K562 (cell line): ENCODE data around the gene PCCA. TPM values are rescaled to one million over a fixed set of nuclear protein-coding genes. Genes with fewer than 3 reads are reported as not detected.

Experiments
- ATAC-seq: fragments of 200-7000 bp; cut with Tn5 transposase; 3 replicates; pipeline ENCODE4 v1.9.1; 2020; ENCODE audit warnings: moderate library complexity
- BruUV-seq: library from RNA; stranded (reverse); fragments of 400-500 nt; replicated peaks from 2 replicates; lab custom pipeline; 2021; lab: Mats Ljungman, UMichigan
- CTCF ChIA-PET: fragments of 300-600 bp; formaldehyde crosslinking; extraction: SDS; loops from one replicate; lab custom pipeline; 2021; ENCODE audit warnings: low intra/inter-chr PET ratio; lab: Yijun Ruan, JAX
- POLR2A ChIA-PET: fragments of 300-600, 350-650 bp; sonication (Branson Sonifier 250); formaldehyde crosslinking; extraction: SDS; loops from one replicate; lab custom pipeline; 2021; ENCODE audit warnings: antibody characterized with exemption, inconsistent platforms; lab: Yijun Ruan, JAX
- DNase-seq, 4 experiments: peaks; one replicate each; pipeline versions ENCODE4 v3.0.0 to v3.0.0-alpha.2; 2011 to 2018; ENCODE audit warnings: low spot score in 3 of 4, mixed read lengths in 3 of 4; ENCODE audit errors: extremely low read depth in 1 of 4
- FAIRE-seq: peaks from 2 replicates; lab custom pipeline; 2011; peaks lifted over from hg19 to GRCh38; lab: Jason Lieb, UNC
- H2AFZ ChIP-seq: 2 replicates; pipeline ENCODE4 v1.6.0; 2011; ENCODE audit warnings: low read depth, low read length, control low read depth, inconsistent platforms
- H3K27ac ChIP-seq: fragments of 200-600 bp; 3 replicates; pipeline ENCODE4 v1.8.0; 2011; ENCODE audit warnings: low read depth, mild to moderate bottlenecking, control low read depth, inconsistent platforms, low read length, moderate library complexity, mixed read lengths; ENCODE audit errors: extremely low read depth
- H3K27me3 ChIP-seq, 2 experiments: fragments of 300-600 bp in 1 of 2; 2 replicates in 1 of 2; 3 replicates in 1 of 2; pipeline versions ENCODE4 v1.6.0 to v1.8.0; 2011; ENCODE audit warnings: inconsistent platforms in 2 of 2, low read length in 2 of 2, mild to moderate bottlenecking in 1 of 2, mixed read lengths in 1 of 2, moderate library complexity in 1 of 2; ENCODE audit not compliant: control insufficient read depth in 2 of 2, insufficient read depth in 2 of 2
- H3K36me3 ChIP-seq: fragments of 300-600 bp; 3 replicates; pipeline ENCODE4 v1.8.0; 2011; ENCODE audit warnings: mild to moderate bottlenecking, low read length, inconsistent platforms; ENCODE audit not compliant: control insufficient read depth, insufficient read depth
- H3K4me1 ChIP-seq, 2 experiments: fragments of 200-600 bp in 1 of 2; replicated peaks in 1 of 2; 2 replicates in 1 of 2; 3 replicates in 1 of 2; pipeline versions ENCODE4 v1.5.1 to v1.8.0; 2011; ENCODE audit warnings: inconsistent platforms in 2 of 2, low read length in 2 of 2, mild to moderate bottlenecking in 1 of 2, mixed read lengths in 1 of 2, moderate library complexity in 1 of 2; ENCODE audit not compliant: control insufficient read depth in 2 of 2, insufficient read depth in 2 of 2
- H3K4me2 ChIP-seq: 2 replicates; pipeline ENCODE4 v1.6.1; 2011; ENCODE audit warnings: low read length, control low read depth, inconsistent platforms, mixed read lengths; ENCODE audit not compliant: insufficient read depth
- H3K4me3 ChIP-seq: fragments of 200-600 bp; sonication (generic), shearing (Covaris generic); 2 replicates; pipeline ENCODE4 v1.5.1; 2016; ENCODE audit warnings: control low read depth, inconsistent platforms
- H3K79me2 ChIP-seq: fragments of 200-600 bp; 3 replicates; pipeline ENCODE4 v1.8.0; 2011; ENCODE audit warnings: low read length, inconsistent platforms; ENCODE audit not compliant: control insufficient read depth, insufficient read depth
- H3K9ac ChIP-seq, 2 experiments: 2 replicates each; pipeline versions ENCODE4 v1.6.0 to v1.6.1; 2011; ENCODE audit warnings: low read depth in 2 of 2, low read length in 2 of 2, control low read depth in 1 of 2, inconsistent platforms in 1 of 2, mild to moderate bottlenecking in 1 of 2, mixed read lengths in 1 of 2; ENCODE audit not compliant: insufficient read depth in 1 of 2
- H3K9me1 ChIP-seq: one replicate; pipeline ENCODE4 v1.6.0; 2011; ENCODE audit warnings: inconsistent platforms, mild to moderate bottlenecking, low read length, moderate library complexity; ENCODE audit not compliant: control insufficient read depth, insufficient read depth
- H3K9me3 ChIP-seq: replicated peaks from 2 replicates; pipeline ENCODE4 v1.5.1; 2011; ENCODE audit warnings: low read depth, low read length, inconsistent platforms; ENCODE audit not compliant: control insufficient read depth, insufficient read depth
- H4K20me1 ChIP-seq: replicated peaks from 2 replicates; pipeline ENCODE4 v1.6.1; 2011; ENCODE audit warnings: low read length, inconsistent platforms, mixed read lengths; ENCODE audit not compliant: control insufficient read depth, insufficient read depth
- HNRNPH1 ChIP-seq: fragments of 200-400 bp; formaldehyde crosslinking; optimal IDR thresholded peaks from 2 replicates; pipeline ENCODE3; 2017; ENCODE audit warnings: low read depth, mild to moderate bottlenecking, low read length, moderate library complexity
- MIER1 ChIP-seq: fragments of 450-650 bp; IDR thresholded peaks from 2 replicates; pipeline ENCODE4 v1.6.1; 2016; ENCODE audit warnings: antibody characterized with exemption, mild to moderate bottlenecking, low read depth
- MLX ChIP-seq, 2 experiments: fragments of 450-650 bp in 1 of 2; sonication (generic) in 1 of 2; formaldehyde crosslinking; conservative IDR thresholded peaks; 2 replicates each; pipeline versions ENCODE4 v1.4.0 to v1.8.1; 2020 to 2022; ENCODE audit warnings: mild to moderate bottlenecking in 1 of 2, missing genetic modification reagents in 1 of 2
- PRMT5 ChIP-seq: sonication (generic); formaldehyde crosslinking; IDR thresholded peaks from 2 replicates; pipeline ENCODE4 v1.5.0; 2020; ENCODE audit warnings: missing genetic modification reagents
- RUNX1 ChIP-seq: sonication (generic); IDR thresholded peaks from 2 replicates; pipeline ENCODE4 v1.6.1; 2016; ENCODE audit warnings: antibody characterized with exemption, low read depth
- TAF7 ChIP-seq: fragments of 450-650 bp; IDR thresholded peaks from 2 replicates; pipeline ENCODE4 v1.6.1; 2016; ENCODE audit warnings: missing genetic modification characterization, missing compliant biosample characterization
- ZBTB1 ChIP-seq: sonication (generic); formaldehyde crosslinking; IDR thresholded peaks from 2 replicates; pipeline ENCODE4 v1.8.1; 2023; ENCODE audit warnings: missing genetic modification reagents, low read depth, mild to moderate bottlenecking, borderline replicate concordance
- ZNF134 ChIP-seq: fragments of 250-450 bp; sonication (Bioruptor Pico); conservative IDR thresholded peaks from 2 replicates; pipeline ENCODE4 v1.4.0; 2020
- WGBS: fragments of 100-300 bp; shearing (Covaris generic); methylation state at CpG from one replicate; pipeline ENCODE4 v1.1.6; 2016; ENCODE audit warnings: low coverage, mixed read lengths; ENCODE audit not compliant: insufficient coverage; ENCODE audit errors: missing lambda C conversion rate; 5-methylcytosine and 5-hydroxymethylcytosine counted together
- in situ Hi-C: fragments of 300-500 bp; cut with MboI; formaldehyde crosslinking; loops from 4 replicates; pipeline ENCODE4 v1.15.0; 2018; ENCODE audit warnings: inconsistent platforms, mixed read lengths
- intact Hi-C: fragments of 100-400 bp; cut with micrococcal nuclease; formaldehyde crosslinking; loops from 2 replicates; pipeline ENCODE4 v1.14.2; 2022
- polyA plus RNA-seq, 8 experiments: library from polyadenylated mRNA; depleted of rRNA in 4 of 8; stranded (reverse) in 5 of 8; unstranded in 3 of 8; fragments of >200 nt; fragmentation: Nextera tagmentation in 2 of 8; fragmentation: Illumina TruSeq in 1 of 8; extraction: Ambion mirVana in 2 of 8; extraction: Trizol in 1 of 8; gene quantifications; 2 replicates each; pipeline versions ENCODE4 v1.2.1 to v1.2.3, GENCODE V29; 2011 to 2014; ENCODE audit warnings: inconsistent platforms in 1 of 8, missing spikeins in 1 of 8
- total RNA-seq, 7 experiments: library from RNA; depleted of rRNA in 6 of 7; stranded (reverse); fragments of >200 nt in 6 of 7; fragmentation: Illumina TruSeq in 2 of 7; extraction: Trizol in 2 of 7; gene quantifications; 2 replicates each; pipeline versions ENCODE4 v1.2.1 to v1.2.3, GENCODE V29; 2011 to 2021; ENCODE audit warnings: low replicate concordance in 1 of 7
- TF ChIP-seq, protein P1 (sequence below): sonication (generic); formaldehyde crosslinking; IDR thresholded peaks from 2 replicates; pipeline ENCODE4 v1.8.1; 2022; ENCODE audit warnings: missing genetic modification reagents
- TF ChIP-seq, protein P2 (sequence below): sonication (generic); formaldehyde crosslinking; IDR thresholded peaks from 2 replicates; pipeline ENCODE4 v1.8.1; 2023; ENCODE audit warnings: missing genetic modification reagents, mild to moderate bottlenecking, borderline replicate concordance

The PCCA gene
- total and polyA plus RNA-seq, 9 of the 15 experiments (the other 6 are each of a cell fraction or from before 2014, with no cell fraction given) = 5.2 to 14.1 (median 9.7) TPM

DNA sequence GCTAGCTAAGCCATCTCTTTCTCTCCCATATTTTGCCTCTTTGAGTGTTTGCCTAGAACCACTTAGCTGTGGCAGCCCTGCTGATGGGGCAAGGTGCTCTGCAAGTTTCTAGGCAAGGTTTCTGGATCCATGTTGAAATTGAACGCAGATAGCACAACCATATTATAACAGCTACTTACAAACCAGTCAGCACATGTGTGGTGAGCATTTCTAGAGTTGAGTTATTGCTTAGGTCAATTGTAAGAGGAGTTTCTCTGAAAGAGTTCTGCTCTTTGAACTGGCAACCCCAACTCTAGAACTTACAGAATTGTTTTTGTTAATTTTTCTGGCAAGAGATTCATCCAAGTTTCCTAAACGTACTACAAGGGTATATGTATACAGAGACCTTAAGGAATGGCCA lies 396.4 kb downstream of the PCCA start:
- Histone ChIP-seq H3K4me1 (no peaks in the 10 kb centered on the region; a peak in 1 of 5 replicates), H2AFZ (no peak overlapping the region), H4K20me1 (no peaks in the 10 kb centered on the region), H3K9ac (no peak overlapping the region), H3K27ac (no peak overlapping the region), H3K9me1 (no peaks in the 10 kb centered on the region), H3K79me2 (no peaks in the 10 kb centered on the region), H3K27me3 (no peaks in the 10 kb centered on the region), H3K4me3 (no peak overlapping the region), H3K9me3 (no peaks in the 10 kb centered on the region), H3K4me2 (no peak overlapping the region), H3K36me3 (no peaks in the 10 kb centered on the region)
- no peak for FAIRE-seq
- in situ Hi-C loops (no loop called here), intact Hi-C loops (no loop called here)
- no TSS peak for BruUV-seq
- ATAC-seq = no peak
- TF ChIP-seq RUNX1 (no peak), TAF7 (no peak), ZBTB1 (CRISPR knock-in tag) (no peak), PRMT5 (CRISPR knock-in tag) (no peak)
- DNase-seq = no peak
- 6% methylated on average over 2 of the region's 2 CpGs for WGBS
- ChIA-PET POLR2A (no interaction called here), CTCF (no interaction called here)

DNA sequence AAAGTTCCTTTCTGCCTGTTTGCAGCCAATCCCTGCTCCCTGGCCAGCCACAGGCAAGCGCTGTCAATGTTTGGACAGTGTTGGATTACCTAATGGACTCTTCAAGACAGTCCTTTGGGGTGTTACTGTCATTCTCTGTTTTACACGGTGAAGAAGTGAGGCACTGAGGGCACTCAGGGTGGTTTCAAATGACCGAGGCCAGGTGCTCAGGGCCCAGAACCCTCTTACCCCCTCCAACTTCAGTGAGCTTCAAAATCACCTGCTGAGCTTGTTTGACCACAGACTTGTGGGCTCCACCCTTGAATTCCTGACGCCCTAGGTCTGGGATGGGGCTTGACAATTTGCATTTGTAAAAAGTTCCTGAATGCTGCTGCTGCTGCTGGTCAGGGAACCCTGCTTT lies 401.8 kb downstream of the PCCA start:
- DNase-seq (no peak), ATAC-seq (no peak), FAIRE-seq (no peak)
- BruUV-seq = no TSS peak
- no peaks in the 10 kb centered on the region for H3K79me2 ChIP-seq
- no peaks in the 10 kb centered on the region for H3K9me3 ChIP-seq
- POLR2A ChIA-PET = interaction anchor here (0.5 kb wide), 1 partner anchor 106 kb away, joined by 3 read pairs; no protein-coding TSS in a partner anchor
- no peaks in the 10 kb centered on the region for H3K27me3 ChIP-seq
- CTCF ChIA-PET = no interaction called here
- H3K27ac ChIP-seq = no peak overlapping the region
- H3K9ac ChIP-seq = no peak overlapping the region
- in situ Hi-C loops = no loop called here
- no peaks in the 10 kb centered on the region for H3K4me1 ChIP-seq
- no peaks in the 10 kb centered on the region for H3K36me3 ChIP-seq
- no peaks in the 10 kb centered on the region for H4K20me1 ChIP-seq
- no peaks in the 10 kb centered on the region for H3K9me1 ChIP-seq
- WGBS = 18% methylated on average over 4 of the region's 4 CpGs
- no peak overlapping the region for H2AFZ ChIP-seq
- intact Hi-C loops = no loop called here
- no peak overlapping the region for H3K4me3 ChIP-seq
- H3K4me2 ChIP-seq = no peak overlapping the region
- TF ChIP-seq ZNF134 (CRISPR knock-in tag) (no peak), MLX (CRISPR knock-in tag; conservative IDR thresholded peaks at IDR 0.05) (no peak), HNRNPH1 (no peak), MIER1 (no peak)
- TF ChIP-seq, protein P1, sequence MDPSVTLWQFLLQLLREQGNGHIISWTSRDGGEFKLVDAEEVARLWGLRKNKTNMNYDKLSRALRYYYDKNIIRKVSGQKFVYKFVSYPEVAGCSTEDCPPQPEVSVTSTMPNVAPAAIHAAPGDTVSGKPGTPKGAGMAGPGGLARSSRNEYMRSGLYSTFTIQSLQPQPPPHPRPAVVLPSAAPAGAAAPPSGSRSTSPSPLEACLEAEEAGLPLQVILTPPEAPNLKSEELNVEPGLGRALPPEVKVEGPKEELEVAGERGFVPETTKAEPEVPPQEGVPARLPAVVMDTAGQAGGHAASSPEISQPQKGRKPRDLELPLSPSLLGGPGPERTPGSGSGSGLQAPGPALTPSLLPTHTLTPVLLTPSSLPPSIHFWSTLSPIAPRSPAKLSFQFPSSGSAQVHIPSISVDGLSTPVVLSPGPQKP = no peak
- TF ChIP-seq, protein P2, sequence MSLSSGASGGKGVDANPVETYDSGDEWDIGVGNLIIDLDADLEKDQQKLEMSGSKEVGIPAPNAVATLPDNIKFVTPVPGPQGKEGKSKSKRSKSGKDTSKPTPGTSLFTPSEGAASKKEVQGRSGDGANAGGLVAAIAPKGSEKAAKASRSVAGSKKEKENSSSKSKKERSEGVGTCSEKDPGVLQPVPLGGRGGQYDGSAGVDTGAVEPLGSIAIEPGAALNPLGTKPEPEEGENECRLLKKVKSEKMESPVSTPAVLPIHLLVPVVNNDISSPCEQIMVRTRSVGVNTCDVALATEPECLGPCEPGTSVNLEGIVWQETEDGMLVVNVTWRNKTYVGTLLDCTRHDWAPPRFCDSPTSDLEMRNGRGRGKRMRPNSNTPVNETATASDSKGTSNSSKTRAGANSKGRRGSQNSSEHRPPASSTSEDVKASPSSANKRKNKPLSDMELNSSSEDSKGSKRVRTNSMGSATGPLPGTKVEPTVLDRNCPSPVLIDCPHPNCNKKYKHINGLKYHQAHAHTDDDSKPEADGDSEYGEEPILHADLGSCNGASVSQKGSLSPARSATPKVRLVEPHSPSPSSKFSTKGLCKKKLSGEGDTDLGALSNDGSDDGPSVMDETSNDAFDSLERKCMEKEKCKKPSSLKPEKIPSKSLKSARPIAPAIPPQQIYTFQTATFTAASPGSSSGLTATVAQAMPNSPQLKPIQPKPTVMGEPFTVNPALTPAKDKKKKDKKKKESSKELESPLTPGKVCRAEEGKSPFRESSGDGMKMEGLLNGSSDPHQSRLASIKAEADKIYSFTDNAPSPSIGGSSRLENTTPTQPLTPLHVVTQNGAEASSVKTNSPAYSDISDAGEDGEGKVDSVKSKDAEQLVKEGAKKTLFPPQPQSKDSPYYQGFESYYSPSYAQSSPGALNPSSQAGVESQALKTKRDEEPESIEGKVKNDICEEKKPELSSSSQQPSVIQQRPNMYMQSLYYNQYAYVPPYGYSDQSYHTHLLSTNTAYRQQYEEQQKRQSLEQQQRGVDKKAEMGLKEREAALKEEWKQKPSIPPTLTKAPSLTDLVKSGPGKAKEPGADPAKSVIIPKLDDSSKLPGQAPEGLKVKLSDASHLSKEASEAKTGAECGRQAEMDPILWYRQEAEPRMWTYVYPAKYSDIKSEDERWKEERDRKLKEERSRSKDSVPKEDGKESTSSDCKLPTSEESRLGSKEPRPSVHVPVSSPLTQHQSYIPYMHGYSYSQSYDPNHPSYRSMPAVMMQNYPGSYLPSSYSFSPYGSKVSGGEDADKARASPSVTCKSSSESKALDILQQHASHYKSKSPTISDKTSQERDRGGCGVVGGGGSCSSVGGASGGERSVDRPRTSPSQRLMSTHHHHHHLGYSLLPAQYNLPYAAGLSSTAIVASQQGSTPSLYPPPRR (CRISPR knock-in tag) = no peak
